ENCODE measurements around the gene LRRK1. TPM values are rescaled to one million over a fixed set of nuclear protein-coding genes. Genes with fewer than 3 reads are reported as not detected.

LRRK1 gene
- total and polyA plus RNA-seq, 2 experiments from 2014 or later: 6.2 to 6.4 TPM

GRCh38 chr15:101024706-101025500, 105.7 kb downstream of the LRRK1 start:
- in situ Hi-C loops (cut with MboI): loop anchor here (25.0 kb wide), 1 partner anchor 688 kb away; the partner anchor contains the start of gene ADAMTS17
- no peak overlapping the region for H3K27ac ChIP-seq
- WGBS, 2 experiments (ENCODE audit: low coverage in 1 of 2, low lambda C conversion rate in 2 of 2, missing lambda C conversion rate in 2 of 2): 93 to 94% methylated on average over 20 of the region's 20 CpGs

GRCh38 chr15:101025501-101025885, 106.3 kb downstream of the LRRK1 start:
- no peaks in the 10 kb centered on the region for H4K20me1 ChIP-seq (ENCODE audit: insufficient read depth)
- no peak for TF ChIP-seq EZH2phosphoT487 (IDR thresholded peaks at IDR 0.05; ENCODE audit: insufficient read depth, low read depth)
- TF ChIP-seq EZH2 (IDR thresholded peaks at IDR 0.05; ENCODE audit: insufficient read depth, poor library complexity, severe bottlenecking): no peak
- H3K4me3 ChIP-seq: no peak overlapping the region
- in situ Hi-C loops (cut with MboI): no loop called here
- no peak overlapping the region for H2AFZ ChIP-seq
- no peaks in the 10 kb centered on the region for H3K27me3 ChIP-seq (replicated peaks; ENCODE audit: insufficient read depth)
- no peaks in the 10 kb centered on the region for H3K9me2 ChIP-seq (ENCODE audit: insufficient read depth)
- 97 to 98% methylated on average over 6 of the region's 6 CpGs for WGBS, 2 experiments (ENCODE audit: low coverage in 1 of 2, low lambda C conversion rate in 2 of 2, missing lambda C conversion rate in 2 of 2)
- H3K9ac ChIP-seq: no peak overlapping the region
- no peaks in the 10 kb centered on the region for H3K9me3 ChIP-seq (ENCODE audit: low read depth)
- DNase-seq: no peak
- no peaks in the 10 kb centered on the region for H3K4me1 ChIP-seq (ENCODE audit: insufficient read depth)
- H3K27ac ChIP-seq: no peak overlapping the region
- no peaks in the 10 kb centered on the region for H3K79me2 ChIP-seq (ENCODE audit: insufficient read depth)
- no peak overlapping the region for H3K4me2 ChIP-seq (ENCODE audit: unreplicated experiment)
- H3K36me3 ChIP-seq (ENCODE audit: low read depth): no peaks in the 10 kb centered on the region
- H3F3A ChIP-seq (ENCODE audit: insufficient read depth): no peaks in the 10 kb centered on the region

More at GRCh38 chr15:101024706-101025500, 105.7 kb downstream of the LRRK1 start:
- no peaks in the 10 kb centered on the region for H3K9me2 ChIP-seq (ENCODE audit: insufficient read depth)
- no peak for DNase-seq
- no peaks in the 10 kb centered on the region for H3K27me3 ChIP-seq (replicated peaks; ENCODE audit: insufficient read depth)
- H3K4me3 ChIP-seq: no peak overlapping the region
- no peaks in the 10 kb centered on the region for H3K79me2 ChIP-seq (ENCODE audit: insufficient read depth)
- no peak overlapping the region for H3K9ac ChIP-seq
- H3K36me3 ChIP-seq (ENCODE audit: low read depth): no peaks in the 10 kb centered on the region
- no peak overlapping the region for H2AFZ ChIP-seq
- H3K4me2 ChIP-seq (ENCODE audit: unreplicated experiment): no peak overlapping the region
- H3F3A ChIP-seq (ENCODE audit: insufficient read depth): no peaks in the 10 kb centered on the region
- no peaks in the 10 kb centered on the region for H4K20me1 ChIP-seq (ENCODE audit: insufficient read depth)
- no peaks in the 10 kb centered on the region for H3K9me3 ChIP-seq (ENCODE audit: low read depth)
- H3K4me1 ChIP-seq (ENCODE audit: insufficient read depth): no peaks in the 10 kb centered on the region
- TF ChIP-seq EZH2phosphoT487 (IDR thresholded peaks at IDR 0.05; ENCODE audit: insufficient read depth, low read depth): no peak
- TF ChIP-seq EZH2 (IDR thresholded peaks at IDR 0.05; ENCODE audit: insufficient read depth, poor library complexity, severe bottlenecking): no peak

GRCh38 chr15:101025896-101026631, 106.9 kb downstream of the LRRK1 start:
- Histone ChIP-seq H3K27ac (no peak overlapping the region), H4K20me1 (ENCODE audit: insufficient read depth) (no peaks in the 10 kb centered on the region), H3K4me3 (no peak overlapping the region), H3K9ac (no peak overlapping the region), H3K9me2 (ENCODE audit: insufficient read depth) (no peaks in the 10 kb centered on the region), H3K4me1 (ENCODE audit: insufficient read depth) (no peaks in the 10 kb centered on the region), H3F3A (ENCODE audit: insufficient read depth) (no peaks in the 10 kb centered on the region), H3K9me3 (ENCODE audit: low read depth) (no peaks in the 10 kb centered on the region), H3K79me2 (ENCODE audit: insufficient read depth) (no peaks in the 10 kb centered on the region), H2AFZ (no peak overlapping the region), H3K4me2 (ENCODE audit: unreplicated experiment) (no peak overlapping the region), H3K27me3 (replicated peaks; ENCODE audit: insufficient read depth) (no peaks in the 10 kb centered on the region), H3K36me3 (ENCODE audit: low read depth) (no peaks in the 10 kb centered on the region)
- 86% methylated on average over 17 of the region's 17 CpGs for WGBS, 2 experiments (ENCODE audit: low coverage in 1 of 2, low lambda C conversion rate in 2 of 2, missing lambda C conversion rate in 2 of 2)
- no peak for DNase-seq
- TF ChIP-seq EZH2phosphoT487 (IDR thresholded peaks at IDR 0.05; ENCODE audit: insufficient read depth, low read depth): no peak
- TF ChIP-seq EZH2 (IDR thresholded peaks at IDR 0.05; ENCODE audit: insufficient read depth, poor library complexity, severe bottlenecking): no peak
- in situ Hi-C loops (cut with MboI): no loop called here

GRCh38 chr15:101026656-101027272, 107.6 kb downstream of the LRRK1 start:
- no peak for DNase-seq
- 91 to 95% methylated on average over 13 of the region's 13 CpGs for WGBS, 2 experiments (ENCODE audit: low coverage in 1 of 2, low lambda C conversion rate in 2 of 2, missing lambda C conversion rate in 2 of 2)
- Histone ChIP-seq H2AFZ (no peak overlapping the region), H3K36me3 (ENCODE audit: low read depth) (no peaks in the 10 kb centered on the region), H4K20me1 (ENCODE audit: insufficient read depth) (no peaks in the 10 kb centered on the region), H3K4me2 (ENCODE audit: unreplicated experiment) (no peak overlapping the region), H3K4me3 (no peak overlapping the region), H3K9me2 (ENCODE audit: insufficient read depth) (no peaks in the 10 kb centered on the region), H3K9me3 (ENCODE audit: low read depth) (no peaks in the 10 kb centered on the region), H3K4me1 (ENCODE audit: insufficient read depth) (no peaks in the 10 kb centered on the region), H3K79me2 (ENCODE audit: insufficient read depth) (no peaks in the 10 kb centered on the region), H3F3A (ENCODE audit: insufficient read depth) (no peaks in the 10 kb centered on the region), H3K27me3 (replicated peaks; ENCODE audit: insufficient read depth) (no peaks in the 10 kb centered on the region), H3K9ac (no peak overlapping the region), H3K27ac (no peak overlapping the region)
- TF ChIP-seq EZH2 (IDR thresholded peaks at IDR 0.05; ENCODE audit: insufficient read depth, poor library complexity, severe bottlenecking): no peak
- TF ChIP-seq EZH2phosphoT487 (IDR thresholded peaks at IDR 0.05; ENCODE audit: insufficient read depth, low read depth): no peak
- in situ Hi-C loops (cut with MboI): no loop called here
